ENCODE measurements around the gene RHOC. TPM values are rescaled to one million over a fixed set of nuclear protein-coding genes. Genes with fewer than 3 reads are reported as not detected.

Gene RHOC
- total RNA-seq, 1 experiment from 2014 or later = 68.9 TPM

GRCh38 chr1:112717263-112717873, 10.4 kb upstream of the RHOC start:
- CTCF ChIA-PET = interaction anchor here (0.5 to 12.5 kb wide), 18 partner anchors 12 to 355 kb away, joined by 3 to 373 read pairs (median 7); partner anchors contain the start of gene LRIG2
- DNase-seq (ENCODE audit: low spot score) (no peak), ATAC-seq (no peak)
- Mint-ChIP-seq H3K4me3 (no peak overlapping the region), H3K36me3 (no peaks in the 10 kb centered on the region), H3K4me1 (peaks cover 39% of the 10 kb centered on the region), H3K27ac (no peak overlapping the region), H3K9me3 (no peaks in the 10 kb centered on the region), H3K27me3 (ENCODE audit: low read depth) (peaks cover 58% of the 10 kb centered on the region)
- POLR2A ChIA-PET = interaction anchor here (0.5 to 1.2 kb wide), 2 partner anchors 144 to 356 kb away, joined by 3 read pairs; partner anchors contain the start of gene LRIG2
- TF ChIP-seq TEAD1 (CRISPR knock-in tag; IDR thresholded peaks at IDR 0.05) (no peak), GABPB1 (CRISPR knock-in tag; IDR thresholded peaks at IDR 0.05) (no peak), ZNF281 (CRISPR knock-in tag; IDR thresholded peaks at IDR 0.05) (no peak), AR (CRISPR knock-in tag; IDR thresholded peaks at IDR 0.05) (no peak), PREB (CRISPR knock-in tag; IDR thresholded peaks at IDR 0.05; ENCODE audit: borderline replicate concordance) (no peak), SP1 (CRISPR knock-in tag; conservative IDR thresholded peaks at IDR 0.05) (no peak), GTF2I (CRISPR knock-in tag; conservative IDR thresholded peaks at IDR 0.05) (no peak), IRF1 (CRISPR knock-in tag; IDR thresholded peaks at IDR 0.05) (no peak), ZBTB43 (CRISPR knock-in tag; IDR thresholded peaks at IDR 0.05) (no peak), ARID4B (CRISPR knock-in tag; IDR thresholded peaks at IDR 0.05; ENCODE audit: borderline replicate concordance) (no peak), AFF4 (CRISPR knock-in tag; IDR thresholded peaks at IDR 0.05; ENCODE audit: borderline replicate concordance) (no peak), SOX15 (CRISPR knock-in tag; IDR thresholded peaks at IDR 0.05) (no peak), CDX4 (CRISPR knock-in tag; IDR thresholded peaks at IDR 0.05; ENCODE audit: borderline replicate concordance) (no peak), OVOL2 (CRISPR knock-in tag; IDR thresholded peaks at IDR 0.05; ENCODE audit: borderline replicate concordance) (no peak), RELA (CRISPR knock-in tag; IDR thresholded peaks at IDR 0.05; ENCODE audit: borderline replicate concordance) (no peak), PRRX2 (CRISPR knock-in tag; IDR thresholded peaks at IDR 0.05) (no peak), KAT7 (CRISPR knock-in tag; IDR thresholded peaks at IDR 0.05; ENCODE audit: borderline replicate concordance) (no peak), MAX (CRISPR knock-in tag; IDR thresholded peaks at IDR 0.05) (no peak)
